Caco-2 (cell line): ENCODE results near the gene ZNF394. TPM values are rescaled to one million over a fixed set of nuclear protein-coding genes. Genes with fewer than 3 reads are reported as not detected.

Experiments used
- BruUV-seq: library from RNA; stranded (reverse); fragments of 400-500 nt; replicated peaks from 2 replicates; lab custom pipeline; 2021; lab: Mats Ljungman, UMichigan
- CTCF ChIA-PET: fragments of 300-600 bp; sonication (Branson Sonifier 250); formaldehyde crosslinking; loops from one replicate; lab custom pipeline; 2022; ENCODE audit warnings: antibody characterized with exemption; lab: Charles Lee
- POLR2A ChIA-PET: fragments of 300-600 bp; sonication (Branson Sonifier 250); formaldehyde crosslinking; loops from one replicate; lab custom pipeline; 2022; ENCODE audit warnings: antibody characterized with exemption; lab: Charles Lee
- DNase-seq, 2 experiments: peaks; one replicate each; pipeline versions ENCODE4 v3.0.0 to v3.0.0-alpha.2; 2020 to 2022
- H3K27me3 ChIP-seq: replicated peaks from 2 replicates; pipeline ENCODE4 v1.6.0; 2011; ENCODE audit warnings: low read length; ENCODE audit not compliant: control insufficient read depth, insufficient read depth
- H3K36me3 ChIP-seq: 2 replicates; pipeline ENCODE4 v1.5.1; 2011; ENCODE audit warnings: low read length; ENCODE audit not compliant: control insufficient read depth, insufficient read depth
- H3K4me1 ChIP-seq: fragments of 250-450 bp; sonication (Bioruptor Pico); 2 replicates; pipeline ENCODE4 v1.5.1; 2020; ENCODE audit warnings: mild to moderate bottlenecking
- H3K4me3 ChIP-seq: 2 replicates; pipeline ENCODE4 v1.5.1; 2011; ENCODE audit warnings: low read depth, mild to moderate bottlenecking, control low read depth, low read length
- H3K9me3 ChIP-seq: fragments of 250-450 bp; sonication (Bioruptor Pico); 2 replicates; pipeline ENCODE4 v1.5.1; 2020; ENCODE audit warnings: mild to moderate bottlenecking, moderate library complexity
- H3K27ac Mint-ChIP-seq: one replicate; pipeline ENCODE4 v1.8.0; 2022; ENCODE audit warnings: mixed read lengths; ENCODE audit not compliant: unreplicated experiment
- H3K27me3 Mint-ChIP-seq: one replicate; pipeline ENCODE4 v1.8.0; 2022; ENCODE audit warnings: mixed read lengths; ENCODE audit not compliant: insufficient read depth, unreplicated experiment
- H3K36me3 Mint-ChIP-seq: one replicate; pipeline ENCODE4 v1.8.0; 2022; ENCODE audit warnings: mild to moderate bottlenecking, mixed read lengths; ENCODE audit not compliant: insufficient read depth, unreplicated experiment
- H3K4me1 Mint-ChIP-seq: one replicate; pipeline ENCODE4 v1.8.0; 2022; ENCODE audit warnings: low read depth, mixed read lengths; ENCODE audit not compliant: unreplicated experiment
- H3K4me3 Mint-ChIP-seq: one replicate; pipeline ENCODE4 v1.8.0; 2022; ENCODE audit warnings: mild to moderate bottlenecking, moderate library complexity, mixed read lengths; ENCODE audit not compliant: unreplicated experiment
- H3K9me3 Mint-ChIP-seq: one replicate; pipeline ENCODE4 v1.8.0; 2022; ENCODE audit warnings: mixed read lengths; ENCODE audit not compliant: unreplicated experiment
- intact Hi-C: fragments of 100-400 bp; cut with micrococcal nuclease; formaldehyde crosslinking; loops from one replicate; pipeline ENCODE4 v1.10.0; 2022; ENCODE audit not compliant: unreplicated experiment
- total RNA-seq: library from RNA; stranded (reverse); gene quantifications from 2 replicates; pipeline ENCODE4 v1.2.3, GENCODE V29; 2022
- TF ChIP-seq, protein P1 (sequence below), 2 experiments: fragments of 200-600 bp in 1 of 2; IDR thresholded peaks; 1 replicate in 1 of 2; 2 replicates in 1 of 2; pipeline versions ENCODE4 v1.5.1 to v1.8.0; 2011 to 2022; ENCODE audit warnings: antibody characterized with exemption in 1 of 2, control low read depth in 1 of 2, inconsistent platforms in 1 of 2, low read depth in 1 of 2, low read length in 1 of 2, mild to moderate bottlenecking in 1 of 2, moderate library complexity in 1 of 2; ENCODE audit not compliant: insufficient read depth in 1 of 2, severe bottlenecking in 1 of 2, unreplicated experiment in 1 of 2

The ZNF394 gene
- total RNA-seq, 1 experiment from 2014 or later = 31.8 TPM

DNA sequence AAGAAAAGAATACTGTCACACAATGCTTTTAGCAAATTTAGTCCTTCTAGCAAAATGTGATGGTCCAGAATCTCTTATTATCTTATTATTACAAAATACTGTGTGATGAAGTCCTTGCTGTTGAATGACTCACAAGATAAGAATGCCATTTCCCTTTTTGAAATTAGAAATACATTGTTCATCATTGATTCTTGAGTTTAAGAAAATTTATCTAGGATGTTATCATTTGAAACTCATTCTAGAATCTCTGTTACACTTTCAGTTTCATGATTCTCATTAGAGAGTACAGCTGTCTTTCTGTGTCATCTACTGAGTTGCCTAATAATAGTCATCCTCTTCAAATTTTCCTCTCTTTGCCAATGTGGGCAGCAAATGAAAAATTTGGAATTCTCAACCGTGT is 14.0 kb upstream of the ZNF394 start:
- BruUV-seq = no TSS peak
- no peaks in the 10 kb centered on the region for H3K9me3 ChIP-seq
- H3K27me3 ChIP-seq = no peaks in the 10 kb centered on the region
- intact Hi-C loops = no loop called here
- no peak for DNase-seq
- Mint-ChIP-seq H3K9me3 (no peaks in the 10 kb centered on the region), H3K36me3 (peaks cover 57% of the 10 kb centered on the region), H3K27me3 (no peaks in the 10 kb centered on the region), H3K27ac (no peak overlapping the region), H3K4me3 (no peak overlapping the region), H3K4me1 (no peaks in the 10 kb centered on the region)
- H3K36me3 ChIP-seq = peaks cover 2% of the 10 kb centered on the region
- no peaks in the 10 kb centered on the region for H3K4me1 ChIP-seq
- TF ChIP-seq, protein P1, sequence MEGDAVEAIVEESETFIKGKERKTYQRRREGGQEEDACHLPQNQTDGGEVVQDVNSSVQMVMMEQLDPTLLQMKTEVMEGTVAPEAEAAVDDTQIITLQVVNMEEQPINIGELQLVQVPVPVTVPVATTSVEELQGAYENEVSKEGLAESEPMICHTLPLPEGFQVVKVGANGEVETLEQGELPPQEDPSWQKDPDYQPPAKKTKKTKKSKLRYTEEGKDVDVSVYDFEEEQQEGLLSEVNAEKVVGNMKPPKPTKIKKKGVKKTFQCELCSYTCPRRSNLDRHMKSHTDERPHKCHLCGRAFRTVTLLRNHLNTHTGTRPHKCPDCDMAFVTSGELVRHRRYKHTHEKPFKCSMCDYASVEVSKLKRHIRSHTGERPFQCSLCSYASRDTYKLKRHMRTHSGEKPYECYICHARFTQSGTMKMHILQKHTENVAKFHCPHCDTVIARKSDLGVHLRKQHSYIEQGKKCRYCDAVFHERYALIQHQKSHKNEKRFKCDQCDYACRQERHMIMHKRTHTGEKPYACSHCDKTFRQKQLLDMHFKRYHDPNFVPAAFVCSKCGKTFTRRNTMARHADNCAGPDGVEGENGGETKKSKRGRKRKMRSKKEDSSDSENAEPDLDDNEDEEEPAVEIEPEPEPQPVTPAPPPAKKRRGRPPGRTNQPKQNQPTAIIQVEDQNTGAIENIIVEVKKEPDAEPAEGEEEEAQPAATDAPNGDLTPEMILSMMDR (IDR thresholded peaks at IDR 0.05; ENCODE audit: insufficient read depth in 1 of 2, low read depth in 1 of 2, low read length in 1 of 2, severe bottlenecking in 1 of 2, unreplicated experiment in 1 of 2) = no peak
- ChIA-PET CTCF (no interaction called here), POLR2A (no interaction called here)
- H3K4me3 ChIP-seq = no peak overlapping the region

GRCh38 chr7:99505324-99505662 is 5.2 kb upstream of the ZNF394 start:
- peak overlapping the region; percentile 85 for H3K4me3 Mint-ChIP-seq
- no TSS peak for BruUV-seq
- no peaks in the 10 kb centered on the region for H3K36me3 ChIP-seq
- H3K27ac Mint-ChIP-seq = peak overlapping the region; percentile 91
- H3K4me1 ChIP-seq = no peaks in the 10 kb centered on the region; the same call in 1 of the 2 replicates
- POLR2A ChIA-PET = interaction anchor here (0.5 to 1.5 kb wide), 5 partner anchors 39 to 325 kb away, joined by 3 to 12 read pairs (median 4); partner anchors contain the start of genes FAM200A and ZSCAN25
- peaks cover 6% of the 10 kb centered on the region for H3K4me1 Mint-ChIP-seq
- peak overlapping the region; percentile 68 for H3K4me3 ChIP-seq
- CTCF ChIA-PET = interaction anchor here (1.2 kb wide), 1 partner anchor 414 kb away, joined by 3 read pairs; the partner anchor contains the start of gene TRIM4
- no peaks in the 10 kb centered on the region for H3K9me3 ChIP-seq
- no peaks in the 10 kb centered on the region for H3K27me3 Mint-ChIP-seq
- H3K36me3 Mint-ChIP-seq = peaks cover 30% of the 10 kb centered on the region
- TF ChIP-seq, protein P1 (IDR thresholded peaks at IDR 0.05; ENCODE audit: insufficient read depth in 1 of 2, low read depth in 1 of 2, low read length in 1 of 2, severe bottlenecking in 1 of 2, unreplicated experiment in 1 of 2) = no peak
- H3K9me3 Mint-ChIP-seq = no peaks in the 10 kb centered on the region
- no peak for DNase-seq
- intact Hi-C loops = loop anchor here (10.0 kb wide), 1 partner anchor 190 kb away; no protein-coding TSS in a partner anchor
- no peaks in the 10 kb centered on the region for H3K27me3 ChIP-seq

- Mint-ChIP-seq H3K4me3 (peak within 1 kb of the TSS; percentile 85), H3K4me1 (peaks cover 6% of the 10 kb centered on the region), H3K27ac (peak within 1 kb of the TSS; percentile 91), H3K36me3 (peaks cover 33% of the 10 kb centered on the region), H3K9me3 (no peaks in the 10 kb centered on the region), H3K27me3 (no peaks in the 10 kb centered on the region)
- BruUV-seq = no TSS peak
- DNase-seq = peak; percentile 96 to 99
- POLR2A ChIA-PET = interaction anchor here (0.5 to 1.5 kb wide), 11 partner anchors 17 to 325 kb away, joined by 3 to 12 read pairs (median 3); partner anchors contain the start of genes FAM200A and ZSCAN25
- peak within 1 kb of the TSS; percentile 68 for H3K4me3 ChIP-seq
- H3K27me3 ChIP-seq = no peaks in the 10 kb centered on the region
- no peaks in the 10 kb centered on the region; the same call in 1 of the 2 replicates for H3K4me1 ChIP-seq
- TF ChIP-seq, protein P1 (IDR thresholded peaks at IDR 0.05; ENCODE audit: insufficient read depth in 1 of 2, low read depth in 1 of 2, low read length in 1 of 2, severe bottlenecking in 1 of 2, unreplicated experiment in 1 of 2) = no peak
- no peaks in the 10 kb centered on the region for H3K9me3 ChIP-seq
- no peaks in the 10 kb centered on the region for H3K36me3 ChIP-seq
- CTCF ChIA-PET = interaction anchor here (0.7 to 1.2 kb wide), 2 partner anchors 14 to 415 kb away, joined by 3 read pairs; partner anchors contain the start of gene TRIM4
- intact Hi-C loops = loop anchor here (1.0 to 10.0 kb wide), 2 partner anchors 48 to 190 kb away; partner anchors contain the start of gene FAM200A
Measured at GRCh38 chr7:99504603-99505323, 4.7 kb upstream of the ZNF394 start, which contains the start of gene ZKSCAN5. Gene ZKSCAN5 (plus strand): TSS chr7:99504662. CDS start chr7:99506045, 1,383 bp downstream.
